ENCODE results near the gene MET. TPM values are rescaled to one million over a fixed set of nuclear protein-coding genes. Genes with fewer than 3 reads are reported as not detected.

The MET gene
- total RNA-seq, 1 experiment from 2014 or later = 200 TPM

GRCh38 chr7:116692401-116693308 is 20.7 kb downstream of the MET start (continued):
- TF ChIP-seq REST (IDR thresholded peaks at IDR 0.05; ENCODE audit: low read depth) = no peak
- TF ChIP-seq SIN3A (IDR thresholded peaks at IDR 0.05; ENCODE audit: low read depth) = peak; percentile 92
- peak; percentile 99 for TF ChIP-seq JUND (IDR thresholded peaks at IDR 0.05)
- peak; percentile 61; the same call in 1 of the 2 replicates for TF ChIP-seq POLR2AphosphoS5 (IDR thresholded peaks at IDR 0.05; ENCODE audit: low read depth, low read length)
- TF ChIP-seq CTCF (IDR thresholded peaks at IDR 0.05 in 2 of 3, conservative IDR thresholded peaks at IDR 0.05 in 1 of 3; ENCODE audit: borderline replicate concordance in 1 of 3, insufficient read depth in 1 of 3, low read depth in 2 of 3, low read length in 2 of 3) = no peak
- TF ChIP-seq ZFX (IDR thresholded peaks at IDR 0.05) = no peak
- TF ChIP-seq CEBPB (IDR thresholded peaks at IDR 0.05; ENCODE audit: low read depth) = peak; percentile 92
- peak; percentile 74 for TF ChIP-seq YY1 (IDR thresholded peaks at IDR 0.05; ENCODE audit: extremely low read depth, insufficient replicate concordance, low read depth, low read length)

Measured in HCT116 (cell line).